ENCODE measurements around the gene RPS2. TPM values are rescaled to one million over a fixed set of nuclear protein-coding genes. Genes with fewer than 3 reads are reported as not detected.

Gene RPS2
- total RNA-seq, 1 donor from 2014 or later, result 2,813 TPM

- TF ChIP-seq CTCF (conservative IDR thresholded peaks at IDR 0.05; ENCODE audit: low read depth, low read length), result peak; percentile 30
- peak within 1 kb of the TSS; percentile 77 for H3K4me3 ChIP-seq (ENCODE audit: low read depth, low read length)
- DNase-seq (ENCODE audit: low read depth), result no peak
These were observed 19.1 kb upstream of the RPS2 start, which contains the start of gene GFER for GRCh38 chr16:1983544-1984346. Gene GFER, plus strand, starts transcription at chr16:1984193. Its CDS starts 26 bp downstream, at chr16:1984219.

GRCh38 chr16:1982991-1983543, 18.4 kb upstream of the RPS2 start:
- H3K4me3 ChIP-seq (ENCODE audit: low read depth, low read length), result peak overlapping the region; percentile 77
- no peak for TF ChIP-seq CTCF (conservative IDR thresholded peaks at IDR 0.05; ENCODE audit: low read depth, low read length)
- DNase-seq (ENCODE audit: low read depth), result no peak

GRCh38 chr16:1982013-1982433, 17.4 kb upstream of the RPS2 start:
- no peak for TF ChIP-seq CTCF (conservative IDR thresholded peaks at IDR 0.05; ENCODE audit: low read depth, low read length)
- no peak overlapping the region for H3K4me3 ChIP-seq (ENCODE audit: low read depth, low read length)
- DNase-seq (ENCODE audit: low read depth), result no peak

- TF ChIP-seq CTCF (conservative IDR thresholded peaks at IDR 0.05; ENCODE audit: low read depth, low read length), result no peak
- no peak within 1 kb of the TSS for H3K4me3 ChIP-seq (ENCODE audit: low read depth, low read length)
- DNase-seq (ENCODE audit: low read depth), result no peak
These were observed 16.8 kb upstream of the RPS2 start, which contains the start of gene NOXO1 for GRCh38 chr16:1981398-1981836. Gene NOXO1, minus strand, starts transcription at chr16:1981469. Its CDS starts 290 bp downstream, at chr16:1981179.

- TF ChIP-seq CTCF (conservative IDR thresholded peaks at IDR 0.05; ENCODE audit: low read depth, low read length), result no peak
- no peak for DNase-seq (ENCODE audit: low read depth)
- no peak overlapping the region for H3K4me3 ChIP-seq (ENCODE audit: low read depth, low read length)
These were observed 16.1 kb upstream of the RPS2 start for GRCh38 chr16:1980770-1981087.

GRCh38 chr16:1980030-1980769, 15.6 kb upstream of the RPS2 start:
- DNase-seq (ENCODE audit: low read depth), result no peak
- H3K4me3 ChIP-seq (ENCODE audit: low read depth, low read length), result no peak overlapping the region
- no peak for TF ChIP-seq CTCF (conservative IDR thresholded peaks at IDR 0.05; ENCODE audit: low read depth, low read length)
